Measurements from ENCODE around the gene OR4F6.

Gene OR4F6

GRCh38 chr15:101852356-101852755, 49.0 kb downstream of the OR4F6 start:
- DNase-seq = no peak
- Histone ChIP-seq H3K9me3 (no peaks in the 10 kb centered on the region), H3K4me1 (no peaks in the 10 kb centered on the region), H3K4me3 (ENCODE audit: low read depth, low read length) (no peak overlapping the region), H3K27me3 (peaks cover 34% of the 10 kb centered on the region), H3K36me3 (no peaks in the 10 kb centered on the region)
- TF ChIP-seq CTCF (IDR thresholded peaks at IDR 0.05; ENCODE audit: low read depth, low read length) = no peak
